WTC11 (cell line): ENCODE results near the gene SRGAP1. TPM values are rescaled to one million over a fixed set of nuclear protein-coding genes. Genes with fewer than 3 reads are reported as not detected.

ENCODE experiments used
- ATAC-seq: fragments of 200-7000 bp; cut with Tn5 transposase; 2 replicates; pipeline ENCODE4 v1.10.0; 2021; ENCODE audit warnings: mild to moderate bottlenecking, moderate library complexity
- CTCF ChIA-PET: fragments of 300-600 bp; sonication (Branson Sonifier 250); formaldehyde crosslinking; loops from one replicate; lab custom pipeline; 2021; ENCODE audit warnings: antibody characterized with exemption; lab: Charles Lee
- POLR2A ChIA-PET: fragments of 350-600 bp; sonication (Branson Sonifier 250); formaldehyde crosslinking; loops from one replicate; lab custom pipeline; 2021; ENCODE audit warnings: antibody characterized with exemption; lab: Charles Lee
- DNase-seq: peaks from one replicate; pipeline ENCODE4 v3.0.0; 2021; ENCODE audit warnings: low spot score
- H3K27ac Mint-ChIP-seq: 2 replicates; pipeline ENCODE4 v1.8.0; 2021; ENCODE audit warnings: mixed read lengths
- H3K27me3 Mint-ChIP-seq: 2 replicates; pipeline ENCODE4 v1.8.0; 2021; ENCODE audit warnings: low read depth, mild to moderate bottlenecking, moderate library complexity, mixed read lengths
- H3K36me3 Mint-ChIP-seq: 2 replicates; pipeline ENCODE4 v1.8.0; 2021; ENCODE audit warnings: mixed read lengths
- H3K4me1 Mint-ChIP-seq: 2 replicates; pipeline ENCODE4 v1.8.0; 2022; ENCODE audit warnings: mixed read lengths
- H3K4me3 Mint-ChIP-seq: 2 replicates; pipeline ENCODE4 v1.8.0; 2021; ENCODE audit warnings: mild to moderate bottlenecking, moderate library complexity, mixed read lengths
- H3K9me3 Mint-ChIP-seq: 2 replicates; pipeline ENCODE4 v1.8.0; 2021; ENCODE audit warnings: mixed read lengths
- AR ChIP-seq: fragments of 250-450 bp; sonication (Bioruptor Pico); IDR thresholded peaks from 2 replicates; pipeline ENCODE4 v1.9.0; 2021; ENCODE audit warnings: mild to moderate bottlenecking
- ARID4B ChIP-seq: sonication (generic); formaldehyde crosslinking; IDR thresholded peaks from 2 replicates; pipeline ENCODE4 v1.8.0; 2023; ENCODE audit warnings: missing genetic modification reagents, mild to moderate bottlenecking, borderline replicate concordance
- ATF1 ChIP-seq: sonication (generic); formaldehyde crosslinking; IDR thresholded peaks from 2 replicates; pipeline ENCODE4 v1.8.1; 2023; ENCODE audit warnings: mild to moderate bottlenecking, moderate library complexity, missing genetic modification reagents
- CREB1 ChIP-seq: sonication (generic); formaldehyde crosslinking; IDR thresholded peaks from 2 replicates; pipeline ENCODE4 v1.8.0; 2023; ENCODE audit warnings: mild to moderate bottlenecking, missing genetic modification reagents
- E2F4 ChIP-seq: sonication (generic); formaldehyde crosslinking; IDR thresholded peaks from 2 replicates; pipeline ENCODE4 v1.8.1; 2022; ENCODE audit warnings: low read depth, mild to moderate bottlenecking, moderate library complexity, missing genetic modification reagents, borderline replicate concordance
- EMX1 ChIP-seq: fragments of 250-450 bp; sonication (Bioruptor Pico); IDR thresholded peaks from 2 replicates; pipeline ENCODE4 v1.8.0; 2021; ENCODE audit warnings: mild to moderate bottlenecking
- FOXK1 ChIP-seq: sonication (generic); formaldehyde crosslinking; IDR thresholded peaks from 2 replicates; pipeline ENCODE4 v1.8.0; 2022; ENCODE audit warnings: mild to moderate bottlenecking, moderate library complexity, missing genetic modification reagents
- IRF2 ChIP-seq: sonication (generic); formaldehyde crosslinking; IDR thresholded peaks from 2 replicates; pipeline ENCODE4 v1.8.0; 2022; ENCODE audit warnings: low read depth, missing genetic modification reagents, borderline replicate concordance
- JUN ChIP-seq: sonication (generic); formaldehyde crosslinking; IDR thresholded peaks from 2 replicates; pipeline ENCODE4 v1.8.0; 2023; ENCODE audit warnings: mild to moderate bottlenecking, missing genetic modification reagents
- MYBL2 ChIP-seq: sonication (generic); formaldehyde crosslinking; IDR thresholded peaks from 2 replicates; pipeline ENCODE4 v1.8.1; 2023; ENCODE audit warnings: mild to moderate bottlenecking, moderate library complexity, missing genetic modification reagents
- NR2C2 ChIP-seq: sonication (generic); formaldehyde crosslinking; IDR thresholded peaks from 2 replicates; pipeline ENCODE4 v1.8.0; 2022; ENCODE audit warnings: mild to moderate bottlenecking, missing genetic modification reagents
- ZNF121 ChIP-seq: sonication (generic); formaldehyde crosslinking; IDR thresholded peaks from 2 replicates; pipeline ENCODE4 v1.8.0; 2023; ENCODE audit warnings: missing genetic modification reagents
- ZNF232 ChIP-seq: sonication (generic); formaldehyde crosslinking; IDR thresholded peaks from 2 replicates; pipeline ENCODE4 v1.8.0; 2022; ENCODE audit warnings: mild to moderate bottlenecking, missing genetic modification reagents
- ZNF532 ChIP-seq: fragments of 250-450 bp; sonication (Bioruptor Pico); IDR thresholded peaks from 2 replicates; pipeline ENCODE4 v1.9.0; 2021; ENCODE audit warnings: mild to moderate bottlenecking, borderline replicate concordance
- total RNA-seq: library from RNA; stranded (reverse); gene quantifications from 3 replicates; pipeline ENCODE4 v1.2.3, GENCODE V29; 2021
- TF ChIP-seq, protein P1 (sequence below): sonication (generic); formaldehyde crosslinking; conservative IDR thresholded peaks from 2 replicates; pipeline ENCODE4 v1.8.1; 2023; ENCODE audit warnings: mild to moderate bottlenecking, low read depth, missing genetic modification reagents, moderate library complexity
- TF ChIP-seq, protein P2 (sequence below): sonication (generic); formaldehyde crosslinking; IDR thresholded peaks from 2 replicates; pipeline ENCODE4 v1.8.1; 2022; ENCODE audit warnings: low read depth, missing genetic modification reagents, borderline replicate concordance
- TF ChIP-seq, protein P3 (sequence below): sonication (generic); formaldehyde crosslinking; IDR thresholded peaks from 2 replicates; pipeline ENCODE4 v1.8.1; 2022; ENCODE audit warnings: mild to moderate bottlenecking, moderate library complexity, missing genetic modification reagents

The SRGAP1 gene
- total RNA-seq, 1 experiment from 2014 or later = 10.3 TPM

DNA sequence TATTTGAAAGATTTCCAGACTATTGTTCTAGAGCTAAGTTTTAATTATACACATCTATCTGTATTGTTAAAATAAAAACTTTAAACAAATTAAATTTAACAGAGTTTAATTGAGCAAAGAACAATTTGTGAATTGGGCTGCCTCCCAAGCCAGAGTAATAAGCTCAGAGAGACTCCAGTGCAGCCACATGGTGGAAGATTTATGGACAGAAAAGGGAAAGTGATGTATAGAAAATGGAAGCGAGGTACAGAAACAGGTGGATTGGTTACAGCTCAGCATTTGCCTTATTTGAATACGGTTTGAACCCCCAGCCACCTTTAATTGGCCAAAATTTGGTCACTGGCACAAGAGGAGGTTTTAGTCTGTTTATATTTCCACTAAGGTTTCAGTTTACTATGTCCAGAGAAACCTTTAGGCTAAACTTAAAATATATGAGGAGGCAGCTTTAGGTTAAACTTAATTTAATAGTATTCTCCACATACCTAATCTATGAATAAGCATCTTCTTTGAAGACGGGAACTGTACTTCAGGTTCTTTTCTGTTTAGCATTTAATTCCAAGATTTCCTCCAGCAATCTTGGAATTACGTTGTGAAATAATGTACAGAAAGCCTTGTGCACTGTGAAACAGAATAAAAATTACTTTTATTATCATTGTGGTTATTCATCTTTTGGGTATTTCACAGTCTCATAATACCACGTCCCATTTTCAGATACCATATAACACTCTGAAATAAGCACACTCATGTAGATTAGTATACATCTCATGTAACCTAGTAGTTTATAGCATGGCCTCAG is 19.4 kb downstream of the SRGAP1 start:
- ChIA-PET CTCF (no interaction called here), POLR2A (no interaction called here)
- H3K4me3 Mint-ChIP-seq = no peak overlapping the region
- no peak overlapping the region for H3K27ac Mint-ChIP-seq
- no peak for TF ChIP-seq MYBL2 (CRISPR knock-in tag)
- no peak for TF ChIP-seq ATF1 (CRISPR knock-in tag)
- TF ChIP-seq EMX1 = no peak
- no peak for TF ChIP-seq NR2C2 (CRISPR knock-in tag)
- TF ChIP-seq JUN (CRISPR knock-in tag) = no peak
- no peak for TF ChIP-seq ARID4B (CRISPR knock-in tag)
- TF ChIP-seq ZNF232 (CRISPR knock-in tag) = no peak
- TF ChIP-seq FOXK1 (CRISPR knock-in tag) = no peak
- TF ChIP-seq IRF2 (CRISPR knock-in tag) = no peak
- no peaks in the 10 kb centered on the region for H3K36me3 Mint-ChIP-seq
- peaks cover 56% of the 10 kb centered on the region for H3K4me1 Mint-ChIP-seq
- ATAC-seq = no peak
- DNase-seq = no peak
- H3K27me3 Mint-ChIP-seq = no peaks in the 10 kb centered on the region
- H3K9me3 Mint-ChIP-seq = no peaks in the 10 kb centered on the region

- Mint-ChIP-seq H3K9me3 (no peaks in the 10 kb centered on the region), H3K27me3 (no peaks in the 10 kb centered on the region), H3K4me3 (no peak overlapping the region), H3K4me1 (peaks cover 61% of the 10 kb centered on the region), H3K27ac (no peak overlapping the region; the same call in 1 of the 2 replicates), H3K36me3 (no peaks in the 10 kb centered on the region)
- ChIA-PET POLR2A (no interaction called here), CTCF (no interaction called here)
- DNase-seq (no peak), ATAC-seq (no peak)
- TF ChIP-seq ZNF532 (CRISPR knock-in tag) (no peak), ZNF121 (no peak), E2F4 (CRISPR knock-in tag) (no peak), AR (no peak), CREB1 (no peak)
- TF ChIP-seq, protein P1, sequence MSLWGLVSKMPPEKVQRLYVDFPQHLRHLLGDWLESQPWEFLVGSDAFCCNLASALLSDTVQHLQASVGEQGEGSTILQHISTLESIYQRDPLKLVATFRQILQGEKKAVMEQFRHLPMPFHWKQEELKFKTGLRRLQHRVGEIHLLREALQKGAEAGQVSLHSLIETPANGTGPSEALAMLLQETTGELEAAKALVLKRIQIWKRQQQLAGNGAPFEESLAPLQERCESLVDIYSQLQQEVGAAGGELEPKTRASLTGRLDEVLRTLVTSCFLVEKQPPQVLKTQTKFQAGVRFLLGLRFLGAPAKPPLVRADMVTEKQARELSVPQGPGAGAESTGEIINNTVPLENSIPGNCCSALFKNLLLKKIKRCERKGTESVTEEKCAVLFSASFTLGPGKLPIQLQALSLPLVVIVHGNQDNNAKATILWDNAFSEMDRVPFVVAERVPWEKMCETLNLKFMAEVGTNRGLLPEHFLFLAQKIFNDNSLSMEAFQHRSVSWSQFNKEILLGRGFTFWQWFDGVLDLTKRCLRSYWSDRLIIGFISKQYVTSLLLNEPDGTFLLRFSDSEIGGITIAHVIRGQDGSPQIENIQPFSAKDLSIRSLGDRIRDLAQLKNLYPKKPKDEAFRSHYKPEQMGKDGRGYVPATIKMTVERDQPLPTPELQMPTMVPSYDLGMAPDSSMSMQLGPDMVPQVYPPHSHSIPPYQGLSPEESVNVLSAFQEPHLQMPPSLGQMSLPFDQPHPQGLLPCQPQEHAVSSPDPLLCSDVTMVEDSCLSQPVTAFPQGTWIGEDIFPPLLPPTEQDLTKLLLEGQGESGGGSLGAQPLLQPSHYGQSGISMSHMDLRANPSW = no peak
- TF ChIP-seq, protein P2, sequence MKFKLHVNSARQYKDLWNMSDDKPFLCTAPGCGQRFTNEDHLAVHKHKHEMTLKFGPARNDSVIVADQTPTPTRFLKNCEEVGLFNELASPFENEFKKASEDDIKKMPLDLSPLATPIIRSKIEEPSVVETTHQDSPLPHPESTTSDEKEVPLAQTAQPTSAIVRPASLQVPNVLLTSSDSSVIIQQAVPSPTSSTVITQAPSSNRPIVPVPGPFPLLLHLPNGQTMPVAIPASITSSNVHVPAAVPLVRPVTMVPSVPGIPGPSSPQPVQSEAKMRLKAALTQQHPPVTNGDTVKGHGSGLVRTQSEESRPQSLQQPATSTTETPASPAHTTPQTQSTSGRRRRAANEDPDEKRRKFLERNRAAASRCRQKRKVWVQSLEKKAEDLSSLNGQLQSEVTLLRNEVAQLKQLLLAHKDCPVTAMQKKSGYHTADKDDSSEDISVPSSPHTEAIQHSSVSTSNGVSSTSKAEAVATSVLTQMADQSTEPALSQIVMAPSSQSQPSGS (CRISPR knock-in tag) = no peak
- TF ChIP-seq, protein P3, sequence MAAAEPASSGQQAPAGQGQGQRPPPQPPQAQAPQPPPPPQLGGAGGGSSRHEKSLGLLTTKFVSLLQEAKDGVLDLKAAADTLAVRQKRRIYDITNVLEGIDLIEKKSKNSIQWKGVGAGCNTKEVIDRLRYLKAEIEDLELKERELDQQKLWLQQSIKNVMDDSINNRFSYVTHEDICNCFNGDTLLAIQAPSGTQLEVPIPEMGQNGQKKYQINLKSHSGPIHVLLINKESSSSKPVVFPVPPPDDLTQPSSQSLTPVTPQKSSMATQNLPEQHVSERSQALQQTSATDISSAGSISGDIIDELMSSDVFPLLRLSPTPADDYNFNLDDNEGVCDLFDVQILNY = no peak
Measured at GRCh38 chr12:63864454-63864706, 19.9 kb downstream of the SRGAP1 start.
